Activated naive CD8-positive, alpha-beta T cell treated with anti-CD3 and anti-CD28 coated beads, Interleukin-2, amount 50 U/mL, for 24 hours (primary cell): Measurements from ENCODE around the gene CDH23.
"Not testable (repeated sequence)": the region's sequence is repeated elsewhere in the genome, so short reads cannot be mapped to it uniquely, and the experiment has no call there.

Source experiments
- ATAC-seq: fragments of 150-1000 bp; cut with Tn5 transposase; one replicate; pipeline ENCODE4 v1.10.0; 2021
- DNase-seq: peaks from one replicate; pipeline ENCODE4 v3.0.0; 2021
- H3K27ac Mint-ChIP-seq: one replicate; pipeline ENCODE4 v1.8.0; 2021; ENCODE audit warnings: mild to moderate bottlenecking, mixed read lengths
- H3K27me3 Mint-ChIP-seq: one replicate; pipeline ENCODE4 v1.8.0; 2021; ENCODE audit warnings: mixed read lengths
- H3K36me3 Mint-ChIP-seq: one replicate; pipeline ENCODE4 v1.8.0; 2021; ENCODE audit warnings: low read depth, mixed read lengths
- H3K4me1 Mint-ChIP-seq: one replicate; pipeline ENCODE4 v1.8.0; 2021; ENCODE audit warnings: mixed read lengths
- H3K4me3 Mint-ChIP-seq: one replicate; pipeline ENCODE4 v1.8.0; 2021; ENCODE audit warnings: mild to moderate bottlenecking, moderate library complexity, mixed read lengths
- H3K9me3 Mint-ChIP-seq: one replicate; pipeline ENCODE4 v1.8.0; 2021; ENCODE audit warnings: mixed read lengths

The CDH23 gene

DNA sequence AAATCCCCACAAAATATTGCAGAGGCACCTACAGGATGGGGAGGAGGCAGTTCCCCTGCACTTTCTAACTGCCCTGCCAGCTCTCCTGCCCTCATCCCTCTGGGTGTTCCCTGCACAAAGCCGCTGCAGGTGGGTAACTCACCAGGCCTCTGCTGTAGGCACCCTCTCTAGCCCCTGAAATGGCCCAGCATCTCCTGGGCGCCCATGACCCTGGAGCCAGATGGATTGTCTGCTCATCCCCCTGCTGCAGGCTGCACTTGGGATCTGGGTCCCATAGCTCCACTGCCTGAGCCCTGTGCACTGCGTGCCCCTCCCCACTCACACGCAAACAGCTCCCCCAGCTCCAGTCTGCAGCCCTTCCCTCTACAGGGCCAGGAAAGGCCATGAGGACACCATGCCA is 192.0 kb downstream of the CDH23 start:
- Mint-ChIP-seq H3K4me3 (no peak overlapping the region), H3K27me3 (peaks cover 8% of the 10 kb centered on the region)

DNA sequence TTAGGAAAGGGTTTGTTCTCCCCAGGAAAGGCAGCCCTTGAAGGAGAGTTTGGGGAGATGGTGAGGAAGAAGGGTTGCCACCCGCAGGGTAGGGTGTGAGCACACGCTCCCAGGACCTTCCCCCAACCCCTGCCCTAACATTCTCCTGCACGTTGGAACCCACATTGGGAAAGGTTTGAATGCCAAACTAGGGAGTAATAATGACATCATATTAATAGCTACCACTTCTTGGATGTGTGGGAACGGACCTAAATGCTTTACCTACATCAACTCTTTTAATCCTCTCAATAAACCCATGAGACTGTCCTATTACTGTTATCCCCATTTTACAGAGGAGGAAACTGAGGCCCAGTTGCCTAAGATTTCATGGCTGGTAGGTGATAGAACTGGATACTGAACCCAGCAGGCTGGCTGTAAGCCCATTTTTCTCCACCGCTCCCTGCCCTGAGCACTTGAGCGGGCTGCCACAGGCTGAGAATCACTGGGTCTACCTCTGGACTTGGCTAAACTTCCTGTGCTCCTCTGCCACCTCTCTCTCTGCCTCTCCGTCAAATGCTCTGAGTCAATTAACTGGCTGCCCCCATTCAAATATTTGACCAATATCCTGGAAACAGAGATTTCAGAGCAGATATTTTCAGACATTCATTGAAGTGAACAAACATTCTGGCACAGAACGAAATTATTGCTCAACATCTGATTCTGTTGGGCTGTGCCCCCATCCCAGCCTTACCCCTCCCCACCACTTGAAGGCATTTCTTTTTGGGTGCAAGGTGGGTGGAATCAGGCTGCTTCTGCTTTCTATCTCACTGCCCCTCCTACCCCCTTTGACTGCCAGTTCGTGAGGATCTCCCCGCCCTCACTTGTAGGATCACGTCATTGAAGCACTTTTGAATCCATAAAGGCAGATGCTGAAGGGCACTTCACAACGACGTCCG is 193.2 kb downstream of the CDH23 start:
- Mint-ChIP-seq H3K27me3 (peaks cover 8% of the 10 kb centered on the region), H3K27ac (no peak overlapping the region), H3K4me1 (no peaks in the 10 kb centered on the region), H3K9me3 (no peaks in the 10 kb centered on the region), H3K36me3 (no peaks in the 10 kb centered on the region), H3K4me3 (no peak overlapping the region)
- no peak for DNase-seq
- no peak for ATAC-seq

More for the DNA sequence above, 192.0 kb downstream of the CDH23 start:
- no peak overlapping the region for H3K27ac Mint-ChIP-seq
- H3K4me1 Mint-ChIP-seq = no peaks in the 10 kb centered on the region
- H3K9me3 Mint-ChIP-seq = no peaks in the 10 kb centered on the region
- ATAC-seq (no peak), DNase-seq (no peak)
- no peaks in the 10 kb centered on the region for H3K36me3 Mint-ChIP-seq

DNA sequence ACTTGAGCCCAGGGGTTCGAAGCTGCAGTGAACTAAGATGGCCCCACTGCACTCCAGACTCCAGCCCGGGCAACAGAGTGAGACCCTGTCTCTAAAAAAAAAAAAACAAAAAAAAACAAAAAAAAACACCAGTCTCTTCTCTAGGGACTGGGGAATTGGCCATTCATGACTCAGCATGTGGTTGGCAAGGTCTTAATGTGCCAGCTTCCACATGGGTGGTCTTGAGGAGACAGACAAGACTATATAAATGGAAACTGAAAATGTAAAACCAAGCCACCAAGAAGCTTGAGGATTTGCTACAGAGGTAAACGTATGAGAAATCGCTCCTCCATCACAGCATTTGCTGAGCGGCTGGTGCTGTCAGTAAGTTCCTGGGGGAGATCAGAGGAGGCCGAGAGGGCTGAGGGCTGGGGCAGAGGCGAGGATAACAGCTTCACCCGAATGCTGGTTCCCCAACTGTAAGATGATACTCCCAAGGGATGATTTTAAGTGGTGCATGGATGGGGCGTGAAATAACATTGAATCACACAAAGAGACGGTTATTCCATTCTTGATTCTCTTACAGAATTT is 194.1 kb downstream of the CDH23 start:
- no peak overlapping the region for H3K27ac Mint-ChIP-seq
- no peaks in the 10 kb centered on the region for H3K36me3 Mint-ChIP-seq
- DNase-seq (no peak), ATAC-seq (no peak)
- peaks cover 4% of the 10 kb centered on the region for H3K4me1 Mint-ChIP-seq
- peaks cover 8% of the 10 kb centered on the region for H3K27me3 Mint-ChIP-seq
- H3K4me3 Mint-ChIP-seq = no peak overlapping the region
- H3K9me3 Mint-ChIP-seq = no peaks in the 10 kb centered on the region

- DNase-seq = no peak
- no peaks in the 10 kb centered on the region for H3K9me3 Mint-ChIP-seq
Measured at GRCh38 chr10:71594934-71595571, 198.3 kb downstream of the CDH23 start.

GRCh38 chr10:71595649-71596048 is 198.9 kb downstream of the CDH23 start:
- H3K27ac Mint-ChIP-seq = no peak overlapping the region
- ATAC-seq = no peak
- H3K4me3 Mint-ChIP-seq = no peak overlapping the region
- H3K4me1 Mint-ChIP-seq = peaks cover 22% of the 10 kb centered on the region
- DNase-seq = no peak
- H3K36me3 Mint-ChIP-seq = no peaks in the 10 kb centered on the region
- peaks cover 4% of the 10 kb centered on the region for H3K27me3 Mint-ChIP-seq
- no peaks in the 10 kb centered on the region for H3K9me3 Mint-ChIP-seq

More at GRCh38 chr10:71594934-71595571, 198.3 kb downstream of the CDH23 start:
- Mint-ChIP-seq H3K27me3 (peaks cover 4% of the 10 kb centered on the region), H3K4me3 (no peak overlapping the region), H3K36me3 (no peaks in the 10 kb centered on the region), H3K4me1 (peaks cover 16% of the 10 kb centered on the region), H3K27ac (no peak overlapping the region)
- no peak for ATAC-seq

DNA sequence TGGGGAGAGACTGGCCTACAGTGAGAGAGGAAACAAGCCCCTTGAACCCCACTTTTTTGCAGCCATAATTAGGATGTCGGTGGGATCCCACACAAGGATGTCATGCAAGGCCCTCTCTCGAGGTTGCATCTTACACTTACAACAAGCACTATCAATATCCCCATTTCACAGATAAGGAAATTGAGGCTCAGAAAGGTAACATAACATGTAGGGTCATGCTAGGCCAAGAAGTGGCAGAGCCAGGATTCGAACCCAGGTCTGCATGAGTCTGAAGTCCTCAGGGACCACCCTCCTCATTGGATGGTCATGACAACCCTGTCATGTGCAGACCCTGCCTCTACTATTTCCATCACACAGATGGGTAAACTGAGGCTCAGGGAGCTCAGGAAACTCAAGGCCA is 199.4 kb downstream of the CDH23 start:
- no peaks in the 10 kb centered on the region for H3K36me3 Mint-ChIP-seq
- H3K4me1 Mint-ChIP-seq = peaks cover 27% of the 10 kb centered on the region
- ATAC-seq (no peak), DNase-seq (no peak)
- no peak overlapping the region for H3K4me3 Mint-ChIP-seq
- no peak overlapping the region for H3K27ac Mint-ChIP-seq
- no peaks in the 10 kb centered on the region for H3K9me3 Mint-ChIP-seq
- peaks cover 2% of the 10 kb centered on the region for H3K27me3 Mint-ChIP-seq

DNA sequence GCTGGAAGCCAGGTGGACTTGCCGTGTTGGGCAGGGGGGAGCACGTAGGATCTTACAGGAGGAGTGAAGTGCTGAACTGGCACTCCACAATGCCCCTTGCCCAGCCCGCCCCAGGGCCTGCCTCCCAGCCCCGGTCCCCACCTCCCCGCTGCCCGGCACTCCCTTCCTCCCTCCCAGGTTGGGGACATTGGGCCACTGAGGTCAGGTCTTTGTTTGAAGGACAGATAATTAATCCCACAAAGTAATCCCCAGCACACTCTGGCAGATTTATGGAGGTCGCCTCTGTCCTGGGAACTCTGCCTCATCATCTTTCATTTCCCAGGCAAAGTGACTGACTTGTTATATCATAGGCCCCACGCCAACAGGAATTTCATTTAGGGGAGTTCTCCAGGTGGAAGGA is 200.0 kb downstream of the CDH23 start:
- H3K27ac Mint-ChIP-seq = no peak overlapping the region

DNA sequence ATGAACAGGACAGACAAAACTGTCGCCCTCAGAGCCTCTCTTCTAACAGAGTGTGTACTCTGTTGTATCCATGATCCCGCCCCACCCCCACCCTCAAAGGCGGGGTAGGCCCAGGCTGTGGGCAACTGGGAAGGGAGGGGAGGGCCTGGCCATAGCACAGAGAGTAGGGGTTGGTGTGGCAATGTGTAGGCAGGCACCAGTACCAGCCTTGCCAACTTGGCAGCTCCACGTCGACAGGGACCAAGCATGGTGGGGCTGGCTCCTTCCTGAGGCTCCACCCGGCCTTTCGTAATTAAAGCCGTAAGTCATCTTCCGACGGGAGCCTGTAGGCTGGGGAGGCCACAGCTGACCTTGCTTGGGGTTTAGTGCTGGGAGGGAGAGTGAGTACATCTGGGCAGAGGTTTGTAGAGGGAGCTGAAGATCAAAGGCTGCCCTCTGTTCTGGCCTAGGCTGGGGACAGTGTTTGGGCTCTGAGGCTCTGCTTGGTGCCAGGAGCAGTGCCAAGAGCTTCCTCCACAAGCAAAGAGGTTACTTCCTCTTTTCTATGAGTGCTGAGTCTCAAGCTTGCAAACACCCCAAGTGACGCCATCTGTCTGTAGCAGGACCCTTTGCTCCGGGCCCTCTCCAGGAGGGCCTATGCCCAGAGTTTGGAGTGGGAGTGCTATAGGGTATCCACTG is 201.2 kb downstream of the CDH23 start:
- H3K27ac Mint-ChIP-seq = no peak overlapping the region
- ATAC-seq = no peak
- H3K36me3 Mint-ChIP-seq = no peaks in the 10 kb centered on the region

More for the DNA sequence above, 200.0 kb downstream of the CDH23 start:
- Mint-ChIP-seq H3K27me3 (peaks cover 1% of the 10 kb centered on the region), H3K9me3 (no peaks in the 10 kb centered on the region), H3K4me3 (no peak overlapping the region), H3K36me3 (no peaks in the 10 kb centered on the region), H3K4me1 (peaks cover 33% of the 10 kb centered on the region)
- ATAC-seq (no peak), DNase-seq (no peak)

DNA sequence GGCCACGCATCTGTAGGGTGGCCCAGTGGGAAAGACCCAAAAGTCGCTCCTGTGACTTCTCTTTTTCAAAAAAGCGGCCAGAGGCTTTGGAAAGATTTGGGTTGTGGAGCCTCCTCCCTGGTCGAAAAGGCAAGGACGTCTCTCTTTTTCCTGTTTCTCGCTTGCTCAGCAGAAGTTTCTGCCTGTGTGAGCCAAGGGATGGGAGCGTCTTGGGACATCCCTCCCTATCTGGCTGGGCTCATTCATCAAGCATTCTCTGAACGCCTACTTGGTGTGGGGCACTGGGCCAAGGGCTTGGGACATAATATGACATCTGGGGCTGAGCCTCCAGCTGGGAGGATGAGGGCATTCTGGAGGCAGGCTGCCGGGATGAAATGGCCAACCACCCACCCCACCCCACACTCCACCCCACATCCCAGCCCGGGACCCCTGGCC is 201.9 kb downstream of the CDH23 start:
- H3K4me1 Mint-ChIP-seq = peaks cover 46% of the 10 kb centered on the region
- no peak overlapping the region for H3K27ac Mint-ChIP-seq
- ATAC-seq = no peak
- H3K27me3 Mint-ChIP-seq = no peaks in the 10 kb centered on the region
- no peak overlapping the region for H3K4me3 Mint-ChIP-seq
- no peak for DNase-seq
- no peaks in the 10 kb centered on the region for H3K9me3 Mint-ChIP-seq
- H3K36me3 Mint-ChIP-seq = no peaks in the 10 kb centered on the region

More for the DNA sequence above, 201.2 kb downstream of the CDH23 start:
- DNase-seq = no peak
- H3K4me3 Mint-ChIP-seq = no peak overlapping the region
- H3K4me1 Mint-ChIP-seq = peaks cover 43% of the 10 kb centered on the region
- no peaks in the 10 kb centered on the region for H3K27me3 Mint-ChIP-seq
- no peaks in the 10 kb centered on the region for H3K9me3 Mint-ChIP-seq

GRCh38 chr10:71599518-71599917 is 202.8 kb downstream of the CDH23 start:
- ATAC-seq = no peak
- peaks cover 50% of the 10 kb centered on the region for H3K4me1 Mint-ChIP-seq

DNA sequence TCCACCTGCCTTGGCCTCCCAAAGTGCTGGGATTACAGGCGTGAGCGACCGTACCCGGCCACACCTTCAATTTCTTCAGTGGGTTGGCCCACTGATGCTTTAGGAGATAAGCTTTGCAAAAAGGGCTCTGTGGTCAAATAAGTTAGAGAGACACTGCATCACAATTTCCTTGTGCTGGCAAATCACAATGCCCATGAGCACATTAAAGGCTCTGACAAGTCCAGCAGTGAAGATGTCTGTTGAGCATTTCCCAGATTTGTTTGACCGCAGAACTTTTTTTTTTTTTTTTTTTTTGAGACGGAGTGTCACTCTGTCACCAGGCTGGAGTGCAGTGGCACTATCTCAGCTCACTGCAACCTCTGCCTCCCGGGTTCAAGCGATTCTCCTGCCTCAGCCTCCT is 203.5 kb downstream of the CDH23 start:
- not testable (repeated sequence) for ATAC-seq, H3K36me3 Mint-ChIP-seq, H3K27me3 Mint-ChIP-seq, H3K9me3 Mint-ChIP-seq, H3K4me3 Mint-ChIP-seq, DNase-seq
- peaks cover 57% of the 10 kb centered on the region for H3K4me1 Mint-ChIP-seq
- peak overlapping the region; percentile 89 for H3K27ac Mint-ChIP-seq

More at GRCh38 chr10:71599518-71599917, 202.8 kb downstream of the CDH23 start:
- Mint-ChIP-seq H3K27ac (peak overlapping the region; percentile 2), H3K9me3 (no peaks in the 10 kb centered on the region), H3K4me3 (no peak overlapping the region), H3K27me3 (no peaks in the 10 kb centered on the region), H3K36me3 (no peaks in the 10 kb centered on the region)
- DNase-seq = no peak

GRCh38 chr10:71600849-71601248 is 204.1 kb downstream of the CDH23 start:
- Mint-ChIP-seq H3K4me1 (peaks cover 58% of the 10 kb centered on the region), H3K4me3 (peak overlapping the region; percentile 34), H3K9me3 (no peaks in the 10 kb centered on the region), H3K27ac (peak overlapping the region; percentile 89), H3K27me3 (no peaks in the 10 kb centered on the region), H3K36me3 (no peaks in the 10 kb centered on the region)
- ATAC-seq (peak; percentile 67), DNase-seq (peak; percentile 25)

- Mint-ChIP-seq H3K27me3 (no peaks in the 10 kb centered on the region), H3K36me3 (no peaks in the 10 kb centered on the region), H3K4me3 (peak overlapping the region; percentile 46), H3K27ac (peak overlapping the region; percentile 89), H3K9me3 (no peaks in the 10 kb centered on the region), H3K4me1 (peaks cover 59% of the 10 kb centered on the region)
- no peak for DNase-seq
- peak; percentile 8 for ATAC-seq
Measured at GRCh38 chr10:71601273-71601672, 204.6 kb downstream of the CDH23 start.

DNA sequence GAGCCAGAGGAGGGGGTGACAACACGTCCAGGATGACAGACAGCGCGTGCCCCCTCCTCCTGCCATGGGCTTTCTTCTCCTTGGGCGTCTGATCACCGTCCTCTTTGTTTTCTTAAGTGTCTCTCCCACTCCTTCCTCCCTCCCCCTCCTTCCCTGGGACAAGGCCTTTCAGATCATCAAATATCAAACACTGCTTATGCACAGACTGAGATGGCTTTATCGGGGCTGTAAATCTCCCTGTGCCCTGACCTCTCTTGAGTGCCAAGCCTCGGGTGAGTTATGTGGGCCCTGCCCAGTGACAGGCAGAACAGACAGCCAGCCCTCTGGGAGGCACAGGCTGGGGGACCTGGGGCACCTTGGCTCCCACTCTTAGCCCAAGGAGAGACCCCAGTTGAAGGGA is 206.4 kb downstream of the CDH23 start:
- Mint-ChIP-seq H3K4me1 (peaks cover 59% of the 10 kb centered on the region), H3K27me3 (no peaks in the 10 kb centered on the region), H3K9me3 (no peaks in the 10 kb centered on the region), H3K27ac (peak overlapping the region; percentile 46), H3K36me3 (no peaks in the 10 kb centered on the region), H3K4me3 (no peak overlapping the region)
- no peak for DNase-seq
- ATAC-seq = no peak
